SHP77 treated with DMSO at 0.1 percent for 48 hours (cell line): ENCODE data around the gene CITED4.

Source experiments
- DNase-seq: peaks from one replicate; lab custom pipeline; 2025; lab: John Stamatoyannopoulos, UW

CITED4 gene

GRCh38 chr1:40853113-40853884 is 8.9 kb downstream of the CITED4 start:
- DNase-seq, result no peak

DNA sequence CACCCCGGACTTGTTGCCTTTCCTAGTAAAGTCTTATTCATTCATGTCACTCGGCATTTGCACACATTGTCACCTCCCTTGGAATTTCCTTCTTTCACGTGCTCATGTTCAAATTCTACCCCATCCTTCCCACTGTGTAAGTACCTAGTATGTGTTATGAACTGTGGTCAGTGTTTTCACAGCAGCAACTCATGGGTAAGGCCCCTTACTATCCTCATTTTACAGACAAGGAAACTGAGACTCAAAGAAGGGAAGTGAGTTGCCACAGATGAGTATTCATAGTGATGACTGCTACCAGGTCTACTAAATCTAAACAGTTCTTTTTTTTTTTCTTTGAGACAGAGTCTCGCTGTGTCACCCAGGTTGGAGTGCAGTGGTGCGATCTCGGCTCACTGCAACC is 10.5 kb downstream of the CITED4 start:
- no peak for DNase-seq

- no peak for DNase-seq
Observed at GRCh38 chr1:40849801-40850592, 12.2 kb downstream of the CITED4 start.

- DNase-seq, result no peak
Observed at GRCh38 chr1:40848530-40849189, 13.5 kb downstream of the CITED4 start.

- no peak for DNase-seq
Observed at GRCh38 chr1:40847023-40847745, 15.0 kb downstream of the CITED4 start.

DNA sequence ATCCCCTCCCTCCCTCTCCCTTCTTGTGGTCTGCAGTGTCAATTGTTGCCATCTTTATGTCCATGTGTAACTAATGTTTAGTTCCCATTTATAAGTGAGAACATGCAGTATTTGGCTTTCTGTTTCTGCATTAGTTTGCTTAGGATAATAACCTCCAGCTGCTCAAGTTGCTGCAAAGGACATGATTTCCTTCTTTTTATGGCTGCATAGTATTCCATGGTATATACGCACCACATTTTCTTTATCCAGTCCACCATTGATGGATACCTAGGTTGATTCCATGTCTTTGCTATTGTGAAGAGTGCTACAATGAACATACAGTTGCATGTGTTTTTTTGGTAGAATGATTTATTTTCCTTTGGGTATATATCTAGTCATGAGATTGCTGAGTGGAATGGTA is 16.3 kb downstream of the CITED4 start:
- no peak for DNase-seq

DNA sequence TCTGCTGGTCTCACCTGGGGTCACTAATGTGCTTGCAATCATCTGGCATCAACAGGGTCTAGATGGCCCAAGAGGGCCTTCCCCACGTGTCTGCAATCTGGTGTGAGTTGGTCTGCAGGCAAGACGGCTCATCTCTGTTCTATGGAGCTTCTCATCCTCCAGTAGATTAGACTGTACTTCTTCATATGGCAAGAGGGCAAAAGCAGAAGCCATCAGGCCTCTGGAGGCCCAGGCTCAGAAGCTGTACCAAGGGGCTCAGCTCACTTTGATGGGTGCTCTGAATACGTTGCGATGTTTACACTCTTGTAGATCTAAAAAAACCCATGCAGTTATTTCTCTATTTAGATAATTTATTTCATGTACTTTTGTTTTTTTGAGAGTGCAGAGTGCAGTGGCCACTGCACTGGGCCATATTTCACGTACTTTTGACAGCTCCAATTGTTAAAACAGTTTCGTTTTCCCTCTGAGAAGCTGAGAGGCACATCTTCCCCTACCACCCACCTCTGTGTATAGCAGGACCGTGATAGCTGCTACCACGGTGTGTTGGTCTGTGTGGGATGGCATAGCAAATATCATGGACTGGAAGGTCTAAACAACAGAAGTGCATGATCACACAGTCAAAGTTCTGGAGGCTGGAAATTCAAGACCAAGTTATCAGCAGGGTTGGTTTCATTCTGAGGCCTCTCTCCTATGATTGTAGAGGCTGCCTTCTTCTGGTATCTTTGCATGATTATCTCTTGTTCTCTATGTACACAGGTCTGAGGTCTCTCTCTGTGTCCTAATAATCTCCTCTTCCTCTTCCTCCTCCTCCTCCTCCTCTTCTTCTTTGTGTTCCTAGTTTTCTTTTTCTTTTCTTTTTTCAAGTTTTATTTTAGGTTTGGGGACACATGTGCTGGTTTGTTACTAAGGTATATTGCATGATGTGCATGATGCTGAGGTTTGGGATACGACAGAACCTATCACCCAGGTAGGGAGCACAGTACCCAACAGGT is 17.0 kb downstream of the CITED4 start:
- no peak for DNase-seq

DNA sequence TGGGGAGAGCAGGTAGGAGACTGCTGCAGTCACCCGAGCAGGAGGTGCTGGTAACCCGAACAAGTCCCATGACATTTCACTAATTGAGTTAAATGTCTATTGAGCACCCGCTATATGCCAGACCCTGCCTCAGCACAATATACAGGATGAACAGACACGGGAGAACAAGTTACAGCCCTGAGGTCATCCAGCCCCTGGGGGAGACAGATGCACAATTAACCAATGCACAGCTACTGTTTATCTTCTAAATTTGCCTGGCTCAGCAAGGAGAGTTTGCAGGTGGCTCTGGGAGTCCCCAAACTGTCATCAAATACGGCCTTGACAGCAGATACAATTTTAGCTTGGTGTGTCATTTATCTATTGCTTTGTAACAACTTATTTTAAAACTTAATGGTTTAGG is 18.1 kb downstream of the CITED4 start:
- DNase-seq, result no peak

GRCh38 chr1:40842691-40843090 is 19.5 kb downstream of the CITED4 start:
- no peak for DNase-seq

GRCh38 chr1:40842207-40842606 is 20.0 kb downstream of the CITED4 start:
- no peak for DNase-seq

DNA sequence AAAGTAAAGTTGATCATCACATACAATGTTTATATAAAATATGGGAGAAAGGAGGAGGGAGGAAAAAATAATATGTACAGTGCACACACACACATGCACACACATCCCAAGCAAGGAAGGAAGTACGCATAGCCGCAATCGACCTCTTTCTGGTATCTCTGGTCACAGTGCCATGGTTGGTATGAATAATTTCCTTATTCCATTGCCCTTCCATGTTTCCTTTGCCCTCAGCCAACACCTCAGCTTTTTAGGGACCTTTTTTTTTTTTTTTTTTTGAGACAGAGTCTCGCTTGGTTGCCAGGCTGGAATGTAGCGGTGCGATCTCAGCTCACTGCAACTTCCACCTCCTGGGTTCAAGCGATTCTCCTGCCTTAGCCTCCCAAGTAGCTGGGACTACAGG is 20.6 kb downstream of the CITED4 start:
- no peak for DNase-seq

GRCh38 chr1:40840526-40841323 is 21.4 kb downstream of the CITED4 start:
- no peak for DNase-seq

DNA sequence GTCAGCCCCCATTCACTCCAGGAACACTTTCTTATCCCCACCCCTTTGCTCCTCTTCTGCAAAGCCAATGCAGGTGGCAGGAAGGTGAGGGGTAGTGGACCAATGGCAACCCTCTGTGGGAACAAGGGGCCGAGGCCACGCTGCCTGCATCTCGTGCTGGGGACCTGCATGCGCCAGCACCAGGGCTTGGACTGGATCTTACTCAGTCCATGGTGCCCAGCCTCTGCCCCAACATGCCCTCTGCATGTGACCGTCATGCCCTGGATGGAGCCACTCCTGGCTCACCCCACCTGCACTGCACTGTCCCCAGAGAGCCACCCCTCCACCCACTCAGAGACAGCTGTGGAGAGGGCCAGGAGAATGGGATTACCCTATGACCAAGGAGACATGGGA is 22.2 kb downstream of the CITED4 start:
- no peak for DNase-seq

- DNase-seq, result no peak
Observed at GRCh38 chr1:40838980-40839942, 22.9 kb downstream of the CITED4 start.

DNA sequence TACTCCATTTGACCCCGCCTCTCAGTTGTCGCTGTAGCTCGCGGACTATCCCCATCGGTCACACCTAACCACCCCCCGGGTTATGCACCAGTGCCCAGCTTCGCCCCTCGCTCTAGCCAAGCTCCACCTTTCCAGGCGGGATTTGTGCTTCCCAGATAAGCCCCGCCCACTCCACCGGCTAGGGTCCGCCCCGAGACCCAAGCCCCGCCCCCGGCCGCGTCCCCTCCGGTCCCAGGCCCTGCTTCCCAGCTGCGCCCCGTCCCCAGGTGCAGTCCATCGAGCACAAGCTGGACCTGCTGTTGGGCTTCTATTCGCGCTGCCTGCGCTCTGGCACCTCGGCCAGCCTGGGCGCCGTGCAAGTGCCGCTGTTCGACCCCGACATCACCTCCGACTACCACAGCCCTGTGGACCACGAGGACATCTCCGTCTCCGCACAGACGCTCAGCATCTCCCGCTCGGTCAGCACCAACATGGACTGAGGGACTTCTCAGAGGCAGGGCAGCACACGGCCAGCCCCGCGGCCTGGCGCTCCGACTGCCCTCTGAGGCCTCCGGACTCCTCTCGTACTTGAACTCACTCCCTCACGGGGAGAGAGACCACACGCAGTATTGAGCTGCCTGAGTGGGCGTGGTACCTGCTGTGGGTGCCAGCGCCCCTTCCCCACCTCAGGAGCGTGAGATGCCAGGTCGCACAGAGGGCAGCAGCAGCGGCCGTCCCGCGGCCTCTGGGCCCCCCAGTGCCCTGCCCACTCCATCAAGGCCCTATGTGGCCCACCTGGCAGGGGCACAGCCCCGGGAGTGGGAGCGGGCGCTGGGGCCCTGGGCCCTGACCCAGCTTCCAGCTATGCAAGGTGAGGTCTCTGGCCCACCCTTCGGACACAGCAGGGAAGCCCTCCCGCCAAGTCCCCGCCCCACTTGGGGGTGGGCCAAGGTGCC is 23.9 kb downstream of the CITED4 start:
- no peak for DNase-seq

- no peak for DNase-seq
Observed at GRCh38 chr1:40837601-40838000, 24.6 kb downstream of the CITED4 start.

DNA sequence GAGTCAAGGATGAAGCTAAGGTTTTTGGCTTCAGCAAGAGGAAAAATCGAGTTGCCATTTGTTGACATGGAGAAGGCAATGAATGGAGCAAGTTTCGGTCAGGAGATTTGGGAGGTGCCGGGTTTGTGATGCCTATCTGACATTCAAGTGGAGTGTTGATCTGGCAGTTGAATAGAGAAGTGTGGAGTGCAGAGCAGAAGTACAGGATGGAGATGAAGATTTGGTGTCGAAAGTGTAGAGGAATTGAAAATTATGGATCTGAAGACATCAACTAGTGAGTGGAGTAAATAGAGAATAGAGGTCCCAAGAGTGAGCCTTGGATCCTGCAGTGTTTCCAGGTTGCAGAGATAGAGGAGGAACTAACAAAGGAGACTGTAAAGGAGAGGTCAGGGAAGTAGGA is 25.9 kb downstream of the CITED4 start:
- DNase-seq, result no peak
